ENCODE measurements around the gene CATSPERB.

CATSPERB gene

GRCh38 chr14:91732439-91732838 lies 553 bp upstream of the CATSPERB start:
- Histone ChIP-seq H3K27ac (ENCODE audit: low read depth, low read length) (peak overlapping the region; percentile 29; the same call in 1 of the 2 replicates), H3K79me2 (ENCODE audit: control insufficient read depth, insufficient read depth, low read length, unreplicated experiment) (no peaks in the 10 kb centered on the region), H3K36me3 (ENCODE audit: insufficient read depth, low read length) (no peaks in the 10 kb centered on the region), H2AFZ (ENCODE audit: low read length, unreplicated experiment) (no peak overlapping the region), H3K4me1 (ENCODE audit: control insufficient read depth, insufficient read depth, low read length, unreplicated experiment) (peaks cover 18% of the 10 kb centered on the region), H3K4me3 (ENCODE audit: low read depth, low read length) (no peak overlapping the region), H3K27me3 (ENCODE audit: insufficient read depth, low read length) (no peaks in the 10 kb centered on the region)

GRCh38 chr14:91731018-91731417 lies 868 bp downstream of the CATSPERB start:
- no peak overlapping the region for H3K4me3 ChIP-seq (ENCODE audit: low read depth, low read length)
- H3K4me1 ChIP-seq (ENCODE audit: control insufficient read depth, insufficient read depth, low read length, unreplicated experiment), result peaks cover 32% of the 10 kb centered on the region
- H3K79me2 ChIP-seq (ENCODE audit: control insufficient read depth, insufficient read depth, low read length, unreplicated experiment), result no peaks in the 10 kb centered on the region
- no peak overlapping the region for H2AFZ ChIP-seq (ENCODE audit: low read length, unreplicated experiment)
- H3K27me3 ChIP-seq (ENCODE audit: insufficient read depth, low read length), result no peaks in the 10 kb centered on the region
- H3K36me3 ChIP-seq (ENCODE audit: insufficient read depth, low read length), result no peaks in the 10 kb centered on the region
- no peak overlapping the region for H3K27ac ChIP-seq (ENCODE audit: low read depth, low read length)

DNA sequence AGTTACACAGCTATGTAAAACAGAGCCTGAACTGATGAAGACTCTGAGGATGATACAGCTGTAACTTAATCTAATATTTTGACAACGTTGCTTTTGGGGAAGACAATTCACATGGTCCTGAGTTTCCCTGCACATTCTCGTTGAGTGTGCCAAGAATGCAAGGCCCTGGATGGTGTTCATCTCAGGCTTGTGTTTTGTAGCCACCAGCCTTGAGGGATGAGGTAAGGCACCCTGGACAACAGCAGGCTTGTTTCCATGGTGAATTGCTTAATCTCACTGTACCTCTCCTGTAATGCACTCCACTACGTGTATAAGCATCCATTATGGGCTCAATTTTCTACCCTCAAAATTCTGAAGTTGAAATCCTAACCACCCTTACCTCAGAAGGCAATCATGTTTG lies 2.1 kb downstream of the CATSPERB start:
- Histone ChIP-seq H3K27ac (ENCODE audit: low read depth, low read length) (no peak overlapping the region), H3K36me3 (ENCODE audit: insufficient read depth, low read length) (no peaks in the 10 kb centered on the region), H2AFZ (ENCODE audit: low read length, unreplicated experiment) (no peak overlapping the region), H3K4me1 (ENCODE audit: control insufficient read depth, insufficient read depth, low read length, unreplicated experiment) (peaks cover 32% of the 10 kb centered on the region), H3K27me3 (ENCODE audit: insufficient read depth, low read length) (no peaks in the 10 kb centered on the region), H3K79me2 (ENCODE audit: control insufficient read depth, insufficient read depth, low read length, unreplicated experiment) (no peaks in the 10 kb centered on the region), H3K4me3 (ENCODE audit: low read depth, low read length) (no peak overlapping the region)

DNA sequence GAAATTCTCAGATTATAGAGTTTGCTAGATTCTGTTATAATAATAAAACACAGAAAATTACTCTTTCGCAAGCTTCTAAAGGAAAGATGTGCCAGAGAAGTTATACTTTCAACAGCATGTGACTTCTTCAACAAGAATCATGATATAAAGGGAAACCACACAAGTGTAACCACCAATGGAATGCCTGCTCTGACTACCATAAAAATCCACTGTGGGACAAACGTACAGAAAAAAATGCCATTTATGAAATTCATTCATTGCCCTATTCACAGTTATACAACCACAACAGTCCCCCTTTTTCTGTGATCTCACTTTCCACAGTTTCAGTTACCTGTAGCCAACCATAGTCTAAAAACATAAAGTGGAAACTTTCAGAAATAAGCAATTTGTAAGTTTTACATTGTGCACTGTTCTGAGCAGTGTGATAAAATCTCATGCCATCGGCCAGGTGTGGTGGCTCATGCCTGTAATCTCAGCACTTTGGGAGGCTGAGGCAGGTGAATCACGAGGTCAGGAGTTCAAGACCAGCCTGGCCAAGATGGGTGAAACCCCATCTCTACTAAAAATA lies 3.2 kb downstream of the CATSPERB start:
- Histone ChIP-seq H3K79me2 (ENCODE audit: control insufficient read depth, insufficient read depth, low read length, unreplicated experiment) (no peaks in the 10 kb centered on the region), H3K27me3 (ENCODE audit: insufficient read depth, low read length) (no peaks in the 10 kb centered on the region), H3K27ac (ENCODE audit: low read depth, low read length) (no peak overlapping the region), H3K4me1 (ENCODE audit: control insufficient read depth, insufficient read depth, low read length, unreplicated experiment) (peaks cover 32% of the 10 kb centered on the region), H2AFZ (ENCODE audit: low read length, unreplicated experiment) (peak overlapping the region; percentile 24), H3K36me3 (ENCODE audit: insufficient read depth, low read length) (no peaks in the 10 kb centered on the region), H3K4me3 (ENCODE audit: low read depth, low read length) (no peak overlapping the region)

GRCh38 chr14:91727121-91727520 lies 4.8 kb downstream of the CATSPERB start:
- Histone ChIP-seq H3K27me3 (ENCODE audit: insufficient read depth, low read length) (no peaks in the 10 kb centered on the region), H3K4me1 (ENCODE audit: control insufficient read depth, insufficient read depth, low read length, unreplicated experiment) (peaks cover 29% of the 10 kb centered on the region), H3K4me3 (ENCODE audit: low read depth, low read length) (0 out of 2 replicates have a peak overlapping the region, but pooled peaks have one; percentile 6), H2AFZ (ENCODE audit: low read length, unreplicated experiment) (no peak overlapping the region), H3K79me2 (ENCODE audit: control insufficient read depth, insufficient read depth, low read length, unreplicated experiment) (no peaks in the 10 kb centered on the region), H3K27ac (ENCODE audit: low read depth, low read length) (peak overlapping the region; percentile 51), H3K36me3 (ENCODE audit: insufficient read depth, low read length) (no peaks in the 10 kb centered on the region)

DNA sequence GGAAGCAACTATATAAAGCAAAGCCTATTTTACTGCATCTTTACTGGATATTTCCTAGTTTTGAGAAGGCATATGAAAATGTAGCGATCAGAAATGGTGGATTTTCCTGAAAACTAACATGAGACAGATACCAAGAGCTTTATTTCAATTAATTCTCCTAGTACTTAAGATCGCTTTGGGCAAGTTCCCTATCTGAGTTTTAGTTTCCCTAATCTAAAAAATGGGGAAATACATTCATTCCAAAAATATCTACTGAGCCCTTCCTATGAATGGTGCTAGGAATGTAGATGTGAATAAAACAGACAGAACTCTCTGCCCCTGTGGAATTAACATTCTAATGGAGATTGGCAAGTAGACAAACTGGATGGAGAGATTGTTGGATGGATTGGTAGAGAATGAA lies 8.4 kb downstream of the CATSPERB start:
- no peak overlapping the region for H3K4me3 ChIP-seq (ENCODE audit: low read depth, low read length)
- no peak overlapping the region for H3K27ac ChIP-seq (ENCODE audit: low read depth, low read length)
- no peaks in the 10 kb centered on the region for H3K27me3 ChIP-seq (ENCODE audit: insufficient read depth, low read length)
- no peaks in the 10 kb centered on the region for H3K79me2 ChIP-seq (ENCODE audit: control insufficient read depth, insufficient read depth, low read length, unreplicated experiment)
- no peaks in the 10 kb centered on the region for H3K36me3 ChIP-seq (ENCODE audit: insufficient read depth, low read length)
- H3K4me1 ChIP-seq (ENCODE audit: control insufficient read depth, insufficient read depth, low read length, unreplicated experiment), result peaks cover 27% of the 10 kb centered on the region
- no peak overlapping the region for H2AFZ ChIP-seq (ENCODE audit: low read length, unreplicated experiment)

- Histone ChIP-seq H3K4me3 (ENCODE audit: low read depth, low read length) (no peak overlapping the region), H3K27ac (ENCODE audit: low read depth, low read length) (no peak overlapping the region), H3K4me1 (ENCODE audit: control insufficient read depth, insufficient read depth, low read length, unreplicated experiment) (peaks cover 16% of the 10 kb centered on the region), H3K27me3 (ENCODE audit: insufficient read depth, low read length) (no peaks in the 10 kb centered on the region), H3K79me2 (ENCODE audit: control insufficient read depth, insufficient read depth, low read length, unreplicated experiment) (no peaks in the 10 kb centered on the region), H2AFZ (ENCODE audit: low read length, unreplicated experiment) (no peak overlapping the region), H3K36me3 (ENCODE audit: insufficient read depth, low read length) (no peaks in the 10 kb centered on the region)
Measured at GRCh38 chr14:91722386-91722785, 9.5 kb downstream of the CATSPERB start.

DNA sequence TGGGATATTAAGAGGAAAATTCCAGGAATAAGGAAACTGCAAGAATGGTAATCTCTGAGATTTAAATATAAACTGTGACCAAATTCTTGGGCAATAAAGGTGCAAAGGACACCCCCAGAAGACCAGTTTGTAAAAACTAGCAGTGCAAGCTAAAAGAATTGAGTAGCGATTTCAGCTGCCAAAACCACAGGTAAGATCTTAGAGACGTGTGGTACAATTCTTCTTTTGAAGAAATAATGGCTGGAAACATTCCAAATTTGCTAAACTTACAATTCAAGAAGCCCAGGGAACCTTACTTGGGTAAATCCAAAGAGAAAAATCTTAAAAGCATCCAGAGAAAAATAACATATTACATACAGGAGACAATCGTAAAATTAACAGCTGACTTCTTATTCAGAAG lies 12.0 kb downstream of the CATSPERB start:
- Histone ChIP-seq H3K27ac (ENCODE audit: low read depth, low read length) (no peak overlapping the region), H3K4me1 (ENCODE audit: control insufficient read depth, insufficient read depth, low read length, unreplicated experiment) (peaks cover 3% of the 10 kb centered on the region), H3K36me3 (ENCODE audit: insufficient read depth, low read length) (no peaks in the 10 kb centered on the region), H3K79me2 (ENCODE audit: control insufficient read depth, insufficient read depth, low read length, unreplicated experiment) (no peaks in the 10 kb centered on the region), H3K27me3 (ENCODE audit: insufficient read depth, low read length) (no peaks in the 10 kb centered on the region), H2AFZ (ENCODE audit: low read length, unreplicated experiment) (no peak overlapping the region), H3K4me3 (ENCODE audit: low read depth, low read length) (no peak overlapping the region)

DNA sequence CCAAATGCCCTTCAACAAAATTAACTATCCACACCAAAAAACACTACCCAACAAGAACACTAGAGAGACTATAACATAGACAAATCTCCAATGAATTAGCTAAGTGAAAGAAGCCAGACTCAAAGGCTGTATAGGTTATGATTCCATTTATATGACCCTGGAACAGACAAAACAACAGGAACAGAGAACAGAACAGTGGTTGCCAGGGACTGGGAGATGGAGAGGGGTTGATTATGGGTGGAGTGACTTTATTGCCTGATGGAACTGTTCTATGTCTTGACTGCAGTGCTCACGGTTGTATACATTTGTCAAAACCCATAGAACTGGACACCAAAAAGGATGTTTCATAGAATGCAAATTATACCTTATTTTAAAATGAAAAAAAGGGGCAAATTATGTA lies 14.9 kb downstream of the CATSPERB start:
- Histone ChIP-seq H3K79me2 (ENCODE audit: control insufficient read depth, insufficient read depth, low read length, unreplicated experiment) (no peaks in the 10 kb centered on the region), H3K27ac (ENCODE audit: low read depth, low read length) (no peak overlapping the region), H2AFZ (ENCODE audit: low read length, unreplicated experiment) (no peak overlapping the region), H3K4me3 (ENCODE audit: low read depth, low read length) (no peak overlapping the region), H3K4me1 (ENCODE audit: control insufficient read depth, insufficient read depth, low read length, unreplicated experiment) (peaks cover under 1% of the 10 kb centered on the region), H3K36me3 (ENCODE audit: insufficient read depth, low read length) (no peaks in the 10 kb centered on the region), H3K27me3 (ENCODE audit: insufficient read depth, low read length) (no peaks in the 10 kb centered on the region)

- Histone ChIP-seq H3K27ac (ENCODE audit: low read depth, low read length) (no peak overlapping the region), H2AFZ (ENCODE audit: low read length, unreplicated experiment) (no peak overlapping the region), H3K27me3 (ENCODE audit: insufficient read depth, low read length) (no peaks in the 10 kb centered on the region), H3K4me1 (ENCODE audit: control insufficient read depth, insufficient read depth, low read length, unreplicated experiment) (no peaks in the 10 kb centered on the region), H3K4me3 (ENCODE audit: low read depth, low read length) (no peak overlapping the region), H3K36me3 (ENCODE audit: insufficient read depth, low read length) (no peaks in the 10 kb centered on the region), H3K79me2 (ENCODE audit: control insufficient read depth, insufficient read depth, low read length, unreplicated experiment) (no peaks in the 10 kb centered on the region)
Measured at GRCh38 chr14:91714805-91715204, 17.1 kb downstream of the CATSPERB start.

DNA sequence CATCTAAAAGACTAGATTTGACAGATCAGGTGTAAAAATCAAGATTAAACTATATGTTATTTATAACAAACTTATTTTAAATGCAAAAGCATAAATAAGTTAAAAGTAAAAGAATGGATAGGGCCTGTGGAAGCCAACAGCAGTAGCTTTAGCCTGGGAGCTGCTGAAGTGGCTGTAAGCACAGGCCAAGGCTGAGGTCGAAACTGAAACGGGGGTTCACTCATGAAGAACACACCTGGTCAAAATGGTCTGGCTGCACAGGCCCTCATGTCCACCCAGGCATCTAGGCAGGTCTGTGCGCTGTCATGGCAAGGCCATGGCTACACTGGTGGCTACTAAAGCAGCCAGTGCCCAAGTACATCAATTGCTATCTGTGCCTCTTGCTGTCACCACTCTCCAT lies 23.1 kb downstream of the CATSPERB start:
- Histone ChIP-seq H2AFZ (ENCODE audit: low read length, unreplicated experiment) (no peak overlapping the region), H3K27ac (ENCODE audit: low read depth, low read length) (no peak overlapping the region), H3K4me3 (ENCODE audit: low read depth, low read length) (no peak overlapping the region), H3K79me2 (ENCODE audit: control insufficient read depth, insufficient read depth, low read length, unreplicated experiment) (no peaks in the 10 kb centered on the region), H3K36me3 (ENCODE audit: insufficient read depth, low read length) (no peaks in the 10 kb centered on the region), H3K4me1 (ENCODE audit: control insufficient read depth, insufficient read depth, low read length, unreplicated experiment) (no peaks in the 10 kb centered on the region), H3K27me3 (ENCODE audit: insufficient read depth, low read length) (peaks cover 5% of the 10 kb centered on the region; the same call in 1 of the 2 replicates)

All from ACC112 (cell line).